Measurements from ENCODE around the gene DEFB119.

DNA sequence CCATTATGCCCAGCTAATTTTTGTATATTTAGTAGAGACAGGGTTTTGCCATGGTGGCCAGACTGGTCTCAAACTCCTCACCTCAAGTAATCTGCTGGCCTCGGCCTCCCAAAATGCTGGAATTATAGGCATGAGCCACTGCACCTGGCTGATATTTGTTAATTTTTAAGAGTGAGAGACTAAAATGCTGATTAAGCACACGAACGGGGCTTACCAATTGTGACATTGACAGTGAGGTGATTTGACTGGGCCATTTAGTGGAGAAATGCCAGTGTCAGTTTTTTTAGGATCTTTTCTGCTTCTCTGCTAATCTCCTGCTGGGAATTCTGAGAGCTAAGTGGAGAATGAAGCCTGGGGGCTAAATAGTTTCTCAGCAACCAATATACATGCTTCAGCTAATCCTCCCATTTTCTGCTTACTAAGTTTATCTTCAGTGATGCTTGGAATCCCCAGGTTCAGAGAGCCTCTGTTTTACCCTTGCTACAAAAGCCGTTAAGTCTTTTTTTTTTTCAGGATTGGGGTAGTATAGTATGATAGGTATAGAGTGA is 40.3 kb upstream of the DEFB119 start:
- TF ChIP-seq, protein P1, sequence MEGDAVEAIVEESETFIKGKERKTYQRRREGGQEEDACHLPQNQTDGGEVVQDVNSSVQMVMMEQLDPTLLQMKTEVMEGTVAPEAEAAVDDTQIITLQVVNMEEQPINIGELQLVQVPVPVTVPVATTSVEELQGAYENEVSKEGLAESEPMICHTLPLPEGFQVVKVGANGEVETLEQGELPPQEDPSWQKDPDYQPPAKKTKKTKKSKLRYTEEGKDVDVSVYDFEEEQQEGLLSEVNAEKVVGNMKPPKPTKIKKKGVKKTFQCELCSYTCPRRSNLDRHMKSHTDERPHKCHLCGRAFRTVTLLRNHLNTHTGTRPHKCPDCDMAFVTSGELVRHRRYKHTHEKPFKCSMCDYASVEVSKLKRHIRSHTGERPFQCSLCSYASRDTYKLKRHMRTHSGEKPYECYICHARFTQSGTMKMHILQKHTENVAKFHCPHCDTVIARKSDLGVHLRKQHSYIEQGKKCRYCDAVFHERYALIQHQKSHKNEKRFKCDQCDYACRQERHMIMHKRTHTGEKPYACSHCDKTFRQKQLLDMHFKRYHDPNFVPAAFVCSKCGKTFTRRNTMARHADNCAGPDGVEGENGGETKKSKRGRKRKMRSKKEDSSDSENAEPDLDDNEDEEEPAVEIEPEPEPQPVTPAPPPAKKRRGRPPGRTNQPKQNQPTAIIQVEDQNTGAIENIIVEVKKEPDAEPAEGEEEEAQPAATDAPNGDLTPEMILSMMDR (conservative IDR thresholded peaks at IDR 0.05; ENCODE audit: low read depth, low read length), result no peak
- TF ChIP-seq EZH2 (IDR thresholded peaks at IDR 0.05; ENCODE audit: borderline replicate concordance, low read depth, low read length, poor library complexity, severe bottlenecking), result no peak
